SH-SY5Y (cell line): Measurements from ENCODE around the gene NAP1L5.

Experiments
- GATA2 ChIP-seq: IDR thresholded peaks from 2 replicates; pipeline ENCODE4 v1.6.1; 2011; ENCODE audit warnings: mild to moderate bottlenecking, low read depth, low read length
- GATA3 ChIP-seq: IDR thresholded peaks from 2 replicates; pipeline ENCODE4 v1.6.1; 2011; ENCODE audit warnings: low read depth, mild to moderate bottlenecking, low read length, moderate library complexity

The NAP1L5 gene

GRCh38 chr4:88730811-88731210 lies 33.2 kb upstream of the NAP1L5 start:
- TF ChIP-seq GATA3 (no peak), GATA2 (no peak)

DNA sequence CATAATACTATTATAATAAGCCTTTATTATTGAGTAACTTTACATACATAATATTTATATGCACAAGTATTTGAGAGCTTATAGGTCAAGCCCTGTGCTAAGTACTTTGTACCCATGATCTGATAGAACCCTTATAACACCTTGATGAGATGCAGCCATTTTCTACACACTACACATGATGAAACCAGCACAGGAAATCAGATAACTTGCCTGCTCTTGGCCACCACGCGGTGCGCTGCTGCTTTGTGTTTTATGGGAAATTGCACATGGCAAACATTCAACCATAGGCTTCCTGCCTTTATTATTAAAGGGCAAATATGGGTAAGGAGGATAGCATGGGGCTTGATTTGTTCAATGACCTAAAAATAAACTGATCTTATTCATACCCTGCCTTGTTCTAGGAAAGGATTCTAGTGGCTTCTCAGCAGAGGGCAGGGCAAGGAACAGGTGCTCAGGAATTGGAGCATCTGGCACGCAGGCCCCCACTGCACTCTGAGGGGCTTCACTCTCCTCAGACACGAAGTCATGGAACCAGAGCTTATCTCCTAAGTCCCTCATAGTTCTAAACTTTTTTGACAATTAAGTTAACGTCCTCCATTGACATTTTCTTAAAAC lies 31.6 kb upstream of the NAP1L5 start:
- TF ChIP-seq GATA2 (no peak), GATA3 (no peak)

DNA sequence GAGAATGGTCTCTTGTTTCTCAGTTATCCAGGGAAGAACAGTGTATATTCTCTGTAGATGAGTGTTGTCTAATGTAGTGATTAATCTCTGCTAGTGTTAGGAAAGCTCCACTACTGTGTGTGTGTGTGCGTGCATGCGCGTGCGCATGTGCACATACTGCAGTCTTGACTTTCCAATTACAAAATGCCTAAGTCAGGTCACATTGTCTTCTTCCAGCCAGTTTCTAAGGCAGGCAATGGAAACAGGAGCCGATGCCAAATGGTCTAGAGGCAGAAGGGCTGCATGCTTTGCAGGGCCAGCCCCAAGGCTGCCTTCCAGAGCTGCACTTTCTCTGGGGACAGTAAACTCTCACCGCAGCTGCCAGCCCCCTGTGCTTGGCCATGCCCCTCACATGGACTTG lies 30.5 kb upstream of the NAP1L5 start:
- TF ChIP-seq GATA3 = no peak
- no peak for TF ChIP-seq GATA2

- no peak for TF ChIP-seq GATA2
- no peak for TF ChIP-seq GATA3
Measured at GRCh38 chr4:88725986-88726385, 28.4 kb upstream of the NAP1L5 start.

DNA sequence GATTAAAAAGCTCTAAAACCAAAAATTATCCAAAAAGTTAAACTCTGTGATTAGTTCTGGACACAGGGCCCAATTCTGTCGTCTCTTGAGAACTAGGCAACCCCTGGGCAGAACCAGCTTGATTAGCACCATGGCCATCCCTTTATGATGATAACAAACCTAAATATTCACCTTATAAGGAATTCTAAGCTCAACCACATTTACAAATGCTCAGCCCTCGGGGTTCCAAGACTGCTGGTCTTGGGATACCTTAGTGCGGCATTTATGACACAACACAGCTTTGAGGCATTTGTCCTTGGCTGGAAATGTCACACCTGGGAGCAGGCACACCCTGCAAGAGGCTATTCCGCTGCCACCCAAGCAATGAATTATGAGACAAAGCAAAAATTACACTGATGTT lies 27.5 kb upstream of the NAP1L5 start:
- no peak for TF ChIP-seq GATA2
- no peak for TF ChIP-seq GATA3

DNA sequence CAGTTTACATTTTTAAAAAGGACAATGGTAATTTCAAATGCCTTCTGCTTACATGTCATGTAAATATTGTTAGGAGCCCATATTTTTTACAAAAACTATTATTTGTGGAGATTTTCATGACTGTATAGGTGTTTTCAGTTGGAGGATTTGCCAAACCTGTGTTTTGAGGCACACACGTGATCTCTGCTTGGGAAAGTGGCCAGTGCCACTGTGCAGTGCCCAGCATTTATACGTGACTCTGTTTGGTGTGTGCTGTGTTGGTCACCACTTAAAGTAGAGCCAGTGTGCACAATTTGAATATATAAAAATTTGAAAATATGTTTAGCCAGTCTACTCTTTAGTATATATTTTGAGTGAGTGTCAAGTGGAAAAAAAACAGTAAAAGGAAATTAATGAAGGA lies 26.8 kb upstream of the NAP1L5 start:
- no peak for TF ChIP-seq GATA2
- no peak for TF ChIP-seq GATA3

GRCh38 chr4:88722828-88723227 lies 25.2 kb upstream of the NAP1L5 start:
- TF ChIP-seq GATA2 (no peak), GATA3 (no peak)

DNA sequence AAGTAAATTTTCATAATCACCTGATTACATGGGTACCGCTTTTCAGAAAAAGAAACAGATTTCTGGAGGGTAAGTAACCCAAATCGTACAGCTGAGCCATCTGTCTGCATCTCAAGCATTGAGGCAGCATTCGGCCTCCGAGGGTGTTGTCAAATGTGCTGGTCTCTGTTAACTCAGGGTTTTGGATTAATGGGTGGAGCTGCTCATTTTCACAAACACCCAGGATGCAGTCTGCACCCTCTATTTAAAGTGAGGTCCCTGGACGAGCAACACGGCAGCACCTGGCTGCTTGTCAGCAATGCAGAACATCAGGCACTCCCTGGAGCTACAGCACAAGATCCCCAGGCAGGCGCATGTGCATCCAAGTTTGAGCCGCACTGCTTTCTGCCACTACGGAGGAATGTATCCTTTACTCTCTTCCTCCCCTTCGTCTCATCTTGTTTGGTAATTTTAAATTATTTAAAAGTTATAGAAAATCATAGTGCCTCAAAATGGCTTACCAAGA lies 24.7 kb upstream of the NAP1L5 start:
- TF ChIP-seq GATA3 (no peak), GATA2 (no peak)

GRCh38 chr4:88720451-88721428 lies 23.1 kb upstream of the NAP1L5 start:
- TF ChIP-seq GATA3 = no peak
- TF ChIP-seq GATA2 = no peak

DNA sequence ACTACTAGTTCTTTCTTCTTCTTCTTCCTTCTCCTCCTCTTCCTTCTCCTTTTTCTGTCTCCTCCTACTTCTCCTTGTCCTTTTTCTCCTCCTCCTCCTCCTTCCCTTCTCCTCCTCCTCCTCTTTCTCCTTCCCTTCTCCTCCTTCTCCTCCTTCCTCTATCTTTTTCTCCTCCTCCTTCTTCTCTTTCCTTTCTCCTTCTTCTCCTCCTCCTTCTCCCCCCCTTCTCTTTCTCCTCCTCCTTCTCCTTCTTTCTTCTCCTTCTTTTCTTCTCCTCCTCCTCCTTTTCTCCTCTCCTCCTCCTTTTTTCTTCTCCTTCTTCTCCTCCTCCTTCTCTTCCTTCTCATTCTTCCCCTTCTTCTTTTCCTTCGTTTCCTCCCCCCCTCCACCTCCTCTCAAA lies 21.8 kb upstream of the NAP1L5 start:
- TF ChIP-seq GATA3 (no peak), GATA2 (no peak)

GRCh38 chr4:88718098-88718497 lies 20.5 kb upstream of the NAP1L5 start:
- TF ChIP-seq GATA2 = no peak
- no peak for TF ChIP-seq GATA3

DNA sequence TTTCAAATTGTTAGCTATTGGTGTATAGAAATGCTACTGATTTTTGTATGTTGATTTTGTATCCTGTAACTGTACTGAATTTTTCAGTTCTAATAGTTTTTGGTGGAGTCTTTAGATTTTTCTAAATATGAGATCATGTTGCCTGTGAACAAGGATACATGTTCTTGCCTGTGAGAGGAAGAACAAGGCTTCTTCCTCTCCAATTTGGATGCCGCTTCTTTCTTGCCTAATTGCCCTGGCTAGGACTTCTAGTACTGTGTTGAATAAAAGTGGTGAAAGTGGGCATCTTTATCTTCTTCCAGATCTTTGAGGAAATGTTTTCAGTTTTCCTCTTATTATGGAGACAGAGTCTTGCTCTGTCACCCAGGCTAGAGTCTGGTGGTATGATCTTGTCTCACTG lies 16.2 kb upstream of the NAP1L5 start:
- no peak for TF ChIP-seq GATA2
- no peak for TF ChIP-seq GATA3

- TF ChIP-seq GATA3 = no peak
- no peak for TF ChIP-seq GATA2
Measured at GRCh38 chr4:88709989-88710388, 12.4 kb upstream of the NAP1L5 start.

DNA sequence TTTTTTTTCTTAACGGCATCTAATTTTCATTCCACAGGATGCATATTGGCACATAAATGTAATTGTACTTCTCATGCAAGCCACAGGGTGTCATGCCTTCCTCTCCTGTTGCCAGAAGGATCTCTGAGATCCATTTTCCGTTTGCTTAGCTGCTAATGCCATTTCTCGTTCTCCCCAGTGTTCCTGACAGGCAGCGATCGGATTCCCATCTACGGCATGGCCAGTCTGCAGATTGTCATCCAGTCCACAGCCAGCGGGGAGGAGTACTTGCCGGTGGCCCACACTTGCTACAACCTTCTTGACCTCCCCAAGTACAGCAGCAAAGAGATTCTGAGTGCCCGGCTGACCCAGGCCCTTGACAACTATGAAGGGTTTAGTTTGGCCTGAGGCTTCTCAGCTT lies 8.9 kb upstream of the NAP1L5 start:
- no peak for TF ChIP-seq GATA2
- no peak for TF ChIP-seq GATA3
